GM23338 (cell line): ENCODE results near the gene AP3S1. TPM values are rescaled to one million over a fixed set of nuclear protein-coding genes. Genes with fewer than 3 reads are reported as not detected.

Experiments used
- ATAC-seq: fragments of 200-7000 bp; cut with Tn5 transposase; 3 replicates; pipeline ENCODE4 v1.9.1; 2020
- DNase-seq: peaks from one replicate; pipeline ENCODE4 v3.0.0-alpha.2; 2015; ENCODE audit warnings: low spot score
- H2AFZ ChIP-seq: fragments of 200-600 bp; sonication (generic); 2 replicates; pipeline ENCODE4 v1.8.0; 2016; ENCODE audit warnings: antibody characterized with exemption, mild to moderate bottlenecking, moderate library complexity
- H3F3A ChIP-seq: fragments of 200-600 bp; sonication (generic); replicated peaks from 2 replicates; pipeline ENCODE4 v1.8.0; 2017; ENCODE audit warnings: antibody characterized with exemption, mixed run types, low read depth
- H3K27ac ChIP-seq: fragments of 200-600 bp; sonication (generic); 2 replicates; pipeline ENCODE4 v1.6.1; 2016; ENCODE audit warnings: low read depth
- H3K27me3 ChIP-seq: fragments of 200-600 bp; sonication (generic); 2 replicates; pipeline ENCODE4 v1.8.0; 2016; ENCODE audit warnings: mild to moderate bottlenecking, mixed run types, moderate library complexity; ENCODE audit not compliant: insufficient read depth
- H3K36me3 ChIP-seq: fragments of 200-600 bp; sonication (generic); 2 replicates; pipeline ENCODE4 v1.8.0; 2016; ENCODE audit warnings: mild to moderate bottlenecking; ENCODE audit not compliant: insufficient read depth
- H3K4me1 ChIP-seq: fragments of 200-600 bp; sonication (generic); 2 replicates; pipeline ENCODE4 v1.8.0; 2016; ENCODE audit warnings: mild to moderate bottlenecking, moderate library complexity; ENCODE audit not compliant: insufficient read depth
- H3K4me2 ChIP-seq: fragments of 200-600 bp; sonication (generic); 2 replicates; pipeline ENCODE4 v1.7.1; 2017; ENCODE audit warnings: mixed run types
- H3K4me3 ChIP-seq: fragments of 200-600 bp; sonication (generic); 2 replicates; pipeline ENCODE4 v1.6.1; 2016; ENCODE audit warnings: mixed run types
- H3K79me2 ChIP-seq: fragments of 200-600 bp; sonication (generic); replicated peaks from 2 replicates; pipeline ENCODE4 v1.8.0; 2017; ENCODE audit warnings: mild to moderate bottlenecking; ENCODE audit not compliant: insufficient read depth
- H3K9me2 ChIP-seq: fragments of 200-600 bp; sonication (generic); 2 replicates; pipeline ENCODE4 v1.8.0; 2017; ENCODE audit not compliant: insufficient read depth
- H4K20me1 ChIP-seq: fragments of 200-600 bp; sonication (generic); replicated peaks from 2 replicates; pipeline ENCODE4 v1.8.0; 2017; ENCODE audit warnings: mild to moderate bottlenecking; ENCODE audit not compliant: insufficient read depth
- H3K27ac Mint-ChIP-seq: 2 replicates; pipeline ENCODE4 v1.8.0; 2020; ENCODE audit warnings: inconsistent platforms, mild to moderate bottlenecking, moderate library complexity, mixed read lengths
- H3K27me3 Mint-ChIP-seq: 3 replicates; pipeline ENCODE4 v1.8.0; 2022; ENCODE audit warnings: low read depth, mild to moderate bottlenecking, moderate library complexity, mixed read lengths, inconsistent platforms; ENCODE audit not compliant: insufficient read depth, poor library complexity
- H3K36me3 Mint-ChIP-seq: 3 replicates; pipeline ENCODE4 v1.8.0; 2021; ENCODE audit warnings: low read depth, mild to moderate bottlenecking, inconsistent platforms, moderate library complexity, mixed read lengths
- H3K4me1 Mint-ChIP-seq: 3 replicates; pipeline ENCODE4 v1.8.0; 2020; ENCODE audit warnings: mild to moderate bottlenecking, inconsistent platforms, mixed read lengths
- H3K4me3 Mint-ChIP-seq: 3 replicates; pipeline ENCODE4 v1.8.0; 2021; ENCODE audit warnings: moderate library complexity, mild to moderate bottlenecking, inconsistent platforms, mixed read lengths
- H3K9me3 Mint-ChIP-seq: 3 replicates; pipeline ENCODE4 v1.8.0; 2020; ENCODE audit warnings: moderate library complexity, mild to moderate bottlenecking, inconsistent platforms, mixed read lengths
- CREB1 ChIP-seq: fragments of 250-450 bp; sonication (Bioruptor Pico); IDR thresholded peaks from 2 replicates; pipeline ENCODE4 v1.5.0; 2020; ENCODE audit warnings: low read depth, mild to moderate bottlenecking, moderate library complexity
- ETS1 ChIP-seq: IDR thresholded peaks from 2 replicates; pipeline ENCODE4 v1.6.1; 2016; ENCODE audit warnings: antibody characterized with exemption
- EZH2 ChIP-seq: fragments of 200-600 bp; sonication (generic); IDR thresholded peaks from one replicate; pipeline ENCODE4 v1.8.0; 2017; ENCODE audit warnings: antibody characterized with exemption, mild to moderate bottlenecking, low read depth; ENCODE audit not compliant: unreplicated experiment
- EZH2phosphoT487 ChIP-seq: fragments of 200-600 bp; sonication (generic); IDR thresholded peaks from one replicate; pipeline ENCODE4 v1.8.1; 2018; ENCODE audit warnings: antibody characterized with exemption; ENCODE audit not compliant: unreplicated experiment
- JUNB ChIP-seq: IDR thresholded peaks from one replicate; pipeline ENCODE4 v1.6.1; 2016; ENCODE audit warnings: antibody characterized with exemption; ENCODE audit not compliant: unreplicated experiment
- NANOG ChIP-seq: IDR thresholded peaks from 2 replicates; pipeline ENCODE4 v1.6.1; 2016; ENCODE audit warnings: antibody characterized with exemption, borderline replicate concordance
- POLR2AphosphoS5 ChIP-seq: IDR thresholded peaks from 2 replicates; pipeline ENCODE4 v1.6.1; 2016; ENCODE audit warnings: antibody characterized with exemption, low read depth
- STAT1 ChIP-seq: IDR thresholded peaks from one replicate; pipeline ENCODE4 v1.6.1; 2016; ENCODE audit warnings: antibody characterized with exemption; ENCODE audit not compliant: unreplicated experiment
- ZNF114 ChIP-seq: fragments of 250-450 bp; sonication (Bioruptor Pico); IDR thresholded peaks from 2 replicates; pipeline ENCODE4 v1.5.0; 2020; ENCODE audit warnings: mild to moderate bottlenecking, moderate library complexity
- ZNF331 ChIP-seq: fragments of 250-450 bp; sonication (Bioruptor Pico); IDR thresholded peaks from 2 replicates; pipeline ENCODE4 v1.5.0; 2020; ENCODE audit warnings: low read depth, mild to moderate bottlenecking, moderate library complexity
- ZNF462 ChIP-seq: fragments of 250-450 bp; sonication (Bioruptor Pico); IDR thresholded peaks from 2 replicates; pipeline ENCODE4 v1.5.0; 2020; ENCODE audit warnings: mild to moderate bottlenecking, moderate library complexity
- polyA plus RNA-seq: library from polyadenylated mRNA; unstranded; fragments of >200 nt; fragmentation: Nextera tagmentation; extraction: Ambion mirVana; gene quantifications from 2 replicates; pipeline ENCODE4 v1.2.1, GENCODE V29; 2016
- total RNA-seq: library from RNA; depleted of rRNA; stranded (reverse); fragments of >200 nt; shearing (Covaris generic); gene quantifications from 2 replicates; pipeline ENCODE4 v1.2.3, GENCODE V29; 2014
- TF ChIP-seq, protein P1 (sequence below): IDR thresholded peaks from one replicate; pipeline ENCODE4 v1.6.1; 2018; ENCODE audit warnings: antibody characterized with exemption; ENCODE audit not compliant: unreplicated experiment
- TF ChIP-seq, protein P2 (sequence below), 2 experiments: fragments of 200-600 bp in 1 of 2; sonication (generic) in 1 of 2; conservative IDR thresholded peaks; 2 replicates each; pipeline versions ENCODE4 v1.5.1 to v1.6.1; 2016 to 2017; ENCODE audit warnings: antibody characterized with exemption in 2 of 2, low read depth in 2 of 2, mild to moderate bottlenecking in 2 of 2, moderate library complexity in 1 of 2

The AP3S1 gene
- total and polyA plus RNA-seq, 2 experiments from 2014 or later = 143 to 232 TPM

DNA sequence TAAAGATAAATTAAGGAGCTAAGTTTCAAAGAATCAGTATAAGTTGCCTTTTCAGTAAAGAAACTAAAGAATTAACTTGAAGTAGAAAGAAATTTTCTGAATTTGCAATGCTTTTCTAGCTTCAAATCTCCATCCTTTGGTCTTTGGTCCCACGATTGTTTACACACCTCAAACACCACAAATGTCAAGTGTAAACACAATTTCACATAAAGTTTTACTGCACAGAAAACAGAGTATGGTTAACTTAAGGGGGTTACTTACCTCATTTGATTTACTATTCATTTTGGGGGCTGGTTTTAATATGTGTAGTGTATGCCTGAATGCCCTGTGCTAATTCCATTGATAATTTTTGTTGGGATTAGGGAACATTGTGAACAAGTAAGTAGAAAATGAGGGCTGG lies 29.4 kb upstream of the AP3S1 start (continued):
- TF ChIP-seq, protein P1, sequence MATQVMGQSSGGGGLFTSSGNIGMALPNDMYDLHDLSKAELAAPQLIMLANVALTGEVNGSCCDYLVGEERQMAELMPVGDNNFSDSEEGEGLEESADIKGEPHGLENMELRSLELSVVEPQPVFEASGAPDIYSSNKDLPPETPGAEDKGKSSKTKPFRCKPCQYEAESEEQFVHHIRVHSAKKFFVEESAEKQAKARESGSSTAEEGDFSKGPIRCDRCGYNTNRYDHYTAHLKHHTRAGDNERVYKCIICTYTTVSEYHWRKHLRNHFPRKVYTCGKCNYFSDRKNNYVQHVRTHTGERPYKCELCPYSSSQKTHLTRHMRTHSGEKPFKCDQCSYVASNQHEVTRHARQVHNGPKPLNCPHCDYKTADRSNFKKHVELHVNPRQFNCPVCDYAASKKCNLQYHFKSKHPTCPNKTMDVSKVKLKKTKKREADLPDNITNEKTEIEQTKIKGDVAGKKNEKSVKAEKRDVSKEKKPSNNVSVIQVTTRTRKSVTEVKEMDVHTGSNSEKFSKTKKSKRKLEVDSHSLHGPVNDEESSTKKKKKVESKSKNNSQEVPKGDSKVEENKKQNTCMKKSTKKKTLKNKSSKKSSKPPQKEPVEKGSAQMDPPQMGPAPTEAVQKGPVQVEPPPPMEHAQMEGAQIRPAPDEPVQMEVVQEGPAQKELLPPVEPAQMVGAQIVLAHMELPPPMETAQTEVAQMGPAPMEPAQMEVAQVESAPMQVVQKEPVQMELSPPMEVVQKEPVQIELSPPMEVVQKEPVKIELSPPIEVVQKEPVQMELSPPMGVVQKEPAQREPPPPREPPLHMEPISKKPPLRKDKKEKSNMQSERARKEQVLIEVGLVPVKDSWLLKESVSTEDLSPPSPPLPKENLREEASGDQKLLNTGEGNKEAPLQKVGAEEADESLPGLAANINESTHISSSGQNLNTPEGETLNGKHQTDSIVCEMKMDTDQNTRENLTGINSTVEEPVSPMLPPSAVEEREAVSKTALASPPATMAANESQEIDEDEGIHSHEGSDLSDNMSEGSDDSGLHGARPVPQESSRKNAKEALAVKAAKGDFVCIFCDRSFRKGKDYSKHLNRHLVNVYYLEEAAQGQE = no peak
- TF ChIP-seq NANOG (no peak), ZNF114 (no peak), EZH2 (no peak), JUNB (no peak)

DNA sequence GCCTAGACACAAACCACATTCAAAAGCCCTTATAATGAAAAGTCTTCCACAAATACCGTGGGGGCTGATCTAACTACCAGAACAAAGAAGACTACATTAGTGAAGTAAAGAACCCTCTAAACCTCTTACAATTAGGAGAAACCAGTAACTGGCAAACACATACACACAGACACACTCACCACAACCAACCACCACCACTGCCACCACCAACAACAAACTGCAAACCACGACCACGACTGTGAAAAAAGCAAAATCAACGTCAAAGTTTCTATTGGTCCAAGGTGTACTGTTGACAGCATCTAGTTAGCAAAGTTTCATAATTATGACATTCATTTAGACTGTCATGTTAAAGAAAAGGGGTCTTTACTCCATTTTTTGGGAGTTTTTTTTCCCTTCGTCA lies 28.0 kb upstream of the AP3S1 start:
- Mint-ChIP-seq H3K27me3 (peaks cover 22% of the 10 kb centered on the region), H3K9me3 (no peaks in the 10 kb centered on the region), H3K4me1 (peaks cover 28% of the 10 kb centered on the region), H3K4me3 (no peak overlapping the region; the same call in 2 of the 3 replicates), H3K36me3 (peaks cover 6% of the 10 kb centered on the region; the same call in 2 of the 3 replicates), H3K27ac (no peak overlapping the region)
- no peak for DNase-seq
- Histone ChIP-seq H3K9me2 (no peaks in the 10 kb centered on the region), H3K79me2 (peaks cover 9% of the 10 kb centered on the region; the same call in 1 of the 2 replicates), H3K4me1 (peaks cover 14% of the 10 kb centered on the region), H3K4me2 (0 out of 2 replicates have a peak overlapping the region, but pooled peaks have one; percentile 88), H3K4me3 (no peak overlapping the region), H3K27ac (no peak overlapping the region), H3K36me3 (0 out of 2 replicates have a peak, but pooled peaks cover 5% of the 10 kb centered on the region), H3K27me3 (peaks cover 26% of the 10 kb centered on the region), H2AFZ (no peak overlapping the region), H4K20me1 (0 out of 2 replicates have a peak, but pooled peaks cover 3% of the 10 kb centered on the region), H3F3A (no peaks in the 10 kb centered on the region)
- no peak for ATAC-seq
- no peak for TF ChIP-seq ZNF114
- no peak for TF ChIP-seq ZNF331 (CRISPR knock-in tag)
- TF ChIP-seq CREB1 (CRISPR knock-in tag) = no peak
- TF ChIP-seq JUNB = no peak
- TF ChIP-seq NANOG = no peak
- no peak for TF ChIP-seq EZH2
- no peak for TF ChIP-seq EZH2phosphoT487
- TF ChIP-seq, protein P2, sequence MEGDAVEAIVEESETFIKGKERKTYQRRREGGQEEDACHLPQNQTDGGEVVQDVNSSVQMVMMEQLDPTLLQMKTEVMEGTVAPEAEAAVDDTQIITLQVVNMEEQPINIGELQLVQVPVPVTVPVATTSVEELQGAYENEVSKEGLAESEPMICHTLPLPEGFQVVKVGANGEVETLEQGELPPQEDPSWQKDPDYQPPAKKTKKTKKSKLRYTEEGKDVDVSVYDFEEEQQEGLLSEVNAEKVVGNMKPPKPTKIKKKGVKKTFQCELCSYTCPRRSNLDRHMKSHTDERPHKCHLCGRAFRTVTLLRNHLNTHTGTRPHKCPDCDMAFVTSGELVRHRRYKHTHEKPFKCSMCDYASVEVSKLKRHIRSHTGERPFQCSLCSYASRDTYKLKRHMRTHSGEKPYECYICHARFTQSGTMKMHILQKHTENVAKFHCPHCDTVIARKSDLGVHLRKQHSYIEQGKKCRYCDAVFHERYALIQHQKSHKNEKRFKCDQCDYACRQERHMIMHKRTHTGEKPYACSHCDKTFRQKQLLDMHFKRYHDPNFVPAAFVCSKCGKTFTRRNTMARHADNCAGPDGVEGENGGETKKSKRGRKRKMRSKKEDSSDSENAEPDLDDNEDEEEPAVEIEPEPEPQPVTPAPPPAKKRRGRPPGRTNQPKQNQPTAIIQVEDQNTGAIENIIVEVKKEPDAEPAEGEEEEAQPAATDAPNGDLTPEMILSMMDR (conservative IDR thresholded peaks at IDR 0.05; ENCODE audit: low read depth in 2 of 2) = no peak
- TF ChIP-seq POLR2AphosphoS5 = no peak
- TF ChIP-seq ZNF462 (CRISPR knock-in tag) = no peak
- no peak for TF ChIP-seq STAT1
- no peak for TF ChIP-seq ETS1
